Neural progenitor cell (in vitro differentiated cells): ENCODE data around the gene HNF1B.

ENCODE experiments used
- EZH2 ChIP-seq: fragments of 200-600 bp; sonication (generic); IDR thresholded peaks from 2 replicates; pipeline ENCODE4 v1.6.1; 2017; ENCODE audit warnings: antibody characterized with exemption, mild to moderate bottlenecking, moderate library complexity
- TF ChIP-seq, protein P1 (sequence below): fragments of 200-600 bp; sonication (generic); IDR thresholded peaks from 2 replicates; pipeline ENCODE4 v1.5.1; 2017; ENCODE audit warnings: antibody characterized with exemption, mild to moderate bottlenecking

DNA sequence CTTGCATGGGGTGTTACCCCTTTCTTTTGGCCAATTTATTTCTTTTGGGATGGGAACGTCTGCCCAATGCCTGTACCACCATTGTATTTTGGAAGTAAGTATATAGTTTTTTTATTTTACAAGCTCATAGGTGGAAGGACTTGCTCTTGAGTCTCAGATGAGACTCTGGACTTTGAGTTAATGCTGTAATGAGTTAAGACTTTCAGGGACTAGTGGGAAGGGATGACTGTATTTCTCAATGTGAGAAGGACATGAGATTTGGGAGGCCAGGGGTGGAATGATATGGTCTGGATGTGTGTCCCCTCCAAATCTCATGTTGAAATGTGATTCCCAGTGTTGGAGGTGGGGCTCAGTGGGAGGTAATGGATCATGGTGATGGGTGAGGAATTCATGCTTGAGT, 49.1 kb downstream of the HNF1B start:
- TF ChIP-seq, protein P1, sequence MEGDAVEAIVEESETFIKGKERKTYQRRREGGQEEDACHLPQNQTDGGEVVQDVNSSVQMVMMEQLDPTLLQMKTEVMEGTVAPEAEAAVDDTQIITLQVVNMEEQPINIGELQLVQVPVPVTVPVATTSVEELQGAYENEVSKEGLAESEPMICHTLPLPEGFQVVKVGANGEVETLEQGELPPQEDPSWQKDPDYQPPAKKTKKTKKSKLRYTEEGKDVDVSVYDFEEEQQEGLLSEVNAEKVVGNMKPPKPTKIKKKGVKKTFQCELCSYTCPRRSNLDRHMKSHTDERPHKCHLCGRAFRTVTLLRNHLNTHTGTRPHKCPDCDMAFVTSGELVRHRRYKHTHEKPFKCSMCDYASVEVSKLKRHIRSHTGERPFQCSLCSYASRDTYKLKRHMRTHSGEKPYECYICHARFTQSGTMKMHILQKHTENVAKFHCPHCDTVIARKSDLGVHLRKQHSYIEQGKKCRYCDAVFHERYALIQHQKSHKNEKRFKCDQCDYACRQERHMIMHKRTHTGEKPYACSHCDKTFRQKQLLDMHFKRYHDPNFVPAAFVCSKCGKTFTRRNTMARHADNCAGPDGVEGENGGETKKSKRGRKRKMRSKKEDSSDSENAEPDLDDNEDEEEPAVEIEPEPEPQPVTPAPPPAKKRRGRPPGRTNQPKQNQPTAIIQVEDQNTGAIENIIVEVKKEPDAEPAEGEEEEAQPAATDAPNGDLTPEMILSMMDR: no peak
- TF ChIP-seq EZH2: no peak
